WTC11 (cell line): Measurements from ENCODE around the gene KIAA1671. TPM values are rescaled to one million over a fixed set of nuclear protein-coding genes. Genes with fewer than 3 reads are reported as not detected.

Experiments
- ATAC-seq: fragments of 200-7000 bp; cut with Tn5 transposase; 2 replicates; pipeline ENCODE4 v1.10.0; 2021; ENCODE audit warnings: mild to moderate bottlenecking, moderate library complexity
- CTCF ChIA-PET: fragments of 300-600 bp; sonication (Branson Sonifier 250); formaldehyde crosslinking; loops from one replicate; lab custom pipeline; 2021; ENCODE audit warnings: antibody characterized with exemption; lab: Charles Lee
- POLR2A ChIA-PET: fragments of 350-600 bp; sonication (Branson Sonifier 250); formaldehyde crosslinking; loops from one replicate; lab custom pipeline; 2021; ENCODE audit warnings: antibody characterized with exemption; lab: Charles Lee
- DNase-seq: peaks from one replicate; pipeline ENCODE4 v3.0.0; 2021; ENCODE audit warnings: low spot score
- H3K27ac Mint-ChIP-seq: 2 replicates; pipeline ENCODE4 v1.8.0; 2021; ENCODE audit warnings: mixed read lengths
- H3K27me3 Mint-ChIP-seq: 2 replicates; pipeline ENCODE4 v1.8.0; 2021; ENCODE audit warnings: low read depth, mild to moderate bottlenecking, moderate library complexity, mixed read lengths
- H3K36me3 Mint-ChIP-seq: 2 replicates; pipeline ENCODE4 v1.8.0; 2021; ENCODE audit warnings: mixed read lengths
- H3K4me1 Mint-ChIP-seq: 2 replicates; pipeline ENCODE4 v1.8.0; 2022; ENCODE audit warnings: mixed read lengths
- H3K4me3 Mint-ChIP-seq: 2 replicates; pipeline ENCODE4 v1.8.0; 2021; ENCODE audit warnings: mild to moderate bottlenecking, moderate library complexity, mixed read lengths
- H3K9me3 Mint-ChIP-seq: 2 replicates; pipeline ENCODE4 v1.8.0; 2021; ENCODE audit warnings: mixed read lengths
- ATF2 ChIP-seq: sonication (generic); formaldehyde crosslinking; IDR thresholded peaks from 2 replicates; pipeline ENCODE4 v1.8.1; 2022; ENCODE audit warnings: low read depth, missing genetic modification reagents, borderline replicate concordance
- ELF4 ChIP-seq: sonication (generic); formaldehyde crosslinking; IDR thresholded peaks from 2 replicates; pipeline ENCODE4 v1.8.1; 2022; ENCODE audit warnings: low read depth, mild to moderate bottlenecking, moderate library complexity, missing genetic modification reagents
- ESRRA ChIP-seq: sonication (generic); formaldehyde crosslinking; IDR thresholded peaks from 2 replicates; pipeline ENCODE4 v1.8.1; 2022; ENCODE audit warnings: mild to moderate bottlenecking, missing genetic modification reagents, borderline replicate concordance
- FOXP1 ChIP-seq: sonication (generic); formaldehyde crosslinking; IDR thresholded peaks from 2 replicates; pipeline ENCODE4 v1.8.0; 2022; ENCODE audit warnings: missing genetic modification reagents, mild to moderate bottlenecking, moderate library complexity, borderline replicate concordance
- GTF2I ChIP-seq: fragments of 250-450 bp; sonication (Bioruptor Pico); conservative IDR thresholded peaks from 2 replicates; pipeline ENCODE4 v1.4.0; 2021; ENCODE audit warnings: mild to moderate bottlenecking
- HMGA2 ChIP-seq: fragments of 250-450 bp; sonication (Bioruptor Pico); IDR thresholded peaks from 2 replicates; pipeline ENCODE4 v1.4.0; 2021; ENCODE audit warnings: mild to moderate bottlenecking, moderate library complexity
- HMGXB4 ChIP-seq: sonication (generic); formaldehyde crosslinking; IDR thresholded peaks from 2 replicates; pipeline ENCODE4 v1.8.1; 2023; ENCODE audit warnings: mild to moderate bottlenecking, moderate library complexity, missing genetic modification reagents
- JUN ChIP-seq: sonication (generic); formaldehyde crosslinking; IDR thresholded peaks from 2 replicates; pipeline ENCODE4 v1.8.0; 2023; ENCODE audit warnings: mild to moderate bottlenecking, missing genetic modification reagents
- NR1H2 ChIP-seq: sonication (generic); formaldehyde crosslinking; IDR thresholded peaks from 2 replicates; pipeline ENCODE4 v1.9.0; 2021; ENCODE audit warnings: mild to moderate bottlenecking, moderate library complexity, missing genetic modification reagents
- NR3C1 ChIP-seq: sonication (generic); formaldehyde crosslinking; conservative IDR thresholded peaks from 2 replicates; pipeline ENCODE4 v1.8.1; 2023; ENCODE audit warnings: low read depth, mild to moderate bottlenecking, missing genetic modification reagents
- SOX15 ChIP-seq: fragments of 250-450 bp; sonication (Bioruptor Pico); IDR thresholded peaks from 2 replicates; pipeline ENCODE4 v1.9.0; 2021; ENCODE audit warnings: mild to moderate bottlenecking
- ZBTB21 ChIP-seq: sonication (generic); formaldehyde crosslinking; IDR thresholded peaks from 2 replicates; pipeline ENCODE4 v1.8.1; 2023; ENCODE audit warnings: mild to moderate bottlenecking, missing genetic modification reagents, borderline replicate concordance
- ZNF121 ChIP-seq: sonication (generic); formaldehyde crosslinking; IDR thresholded peaks from 2 replicates; pipeline ENCODE4 v1.8.0; 2023; ENCODE audit warnings: missing genetic modification reagents
- ZNF263 ChIP-seq: sonication (generic); formaldehyde crosslinking; IDR thresholded peaks from 2 replicates; pipeline ENCODE4 v1.8.1; 2022; ENCODE audit warnings: low read depth, mild to moderate bottlenecking, moderate library complexity, missing genetic modification reagents
- ZNF423 ChIP-seq: fragments of 250-450 bp; sonication (Bioruptor Pico); IDR thresholded peaks from 2 replicates; pipeline ENCODE4 v2.1.2; 2022; ENCODE audit warnings: mild to moderate bottlenecking, moderate library complexity
- total RNA-seq: library from RNA; stranded (reverse); gene quantifications from 3 replicates; pipeline ENCODE4 v1.2.3, GENCODE V29; 2021
- TF ChIP-seq, protein P1 (sequence below): sonication (generic); formaldehyde crosslinking; IDR thresholded peaks from 2 replicates; pipeline ENCODE4 v1.8.0; 2022; ENCODE audit warnings: mild to moderate bottlenecking, missing genetic modification reagents
- TF ChIP-seq, protein P2 (sequence below): sonication (generic); formaldehyde crosslinking; IDR thresholded peaks from 2 replicates; pipeline ENCODE4 v1.8.0; 2022; ENCODE audit warnings: mild to moderate bottlenecking, missing genetic modification reagents
- TF ChIP-seq, protein P3 (sequence below): fragments of 200-600 bp; IDR thresholded peaks from 2 replicates; pipeline ENCODE4 v1.8.0; 2022; ENCODE audit warnings: antibody characterized with exemption
- TF ChIP-seq, protein P4 (sequence below): sonication (generic); formaldehyde crosslinking; conservative IDR thresholded peaks from 2 replicates; pipeline ENCODE4 v1.8.1; 2022; ENCODE audit warnings: mild to moderate bottlenecking, missing genetic modification reagents

KIAA1671 gene
- total RNA-seq, 1 experiment from 2014 or later = 26.0 TPM

- Mint-ChIP-seq H3K27me3 (no peaks in the 10 kb centered on the region; the same call in 1 of the 2 replicates), H3K9me3 (no peaks in the 10 kb centered on the region)
- POLR2A ChIA-PET = no interaction called here
Measured at GRCh38 chr22:25077056-25077455, 124.5 kb downstream of the KIAA1671 start.

DNA sequence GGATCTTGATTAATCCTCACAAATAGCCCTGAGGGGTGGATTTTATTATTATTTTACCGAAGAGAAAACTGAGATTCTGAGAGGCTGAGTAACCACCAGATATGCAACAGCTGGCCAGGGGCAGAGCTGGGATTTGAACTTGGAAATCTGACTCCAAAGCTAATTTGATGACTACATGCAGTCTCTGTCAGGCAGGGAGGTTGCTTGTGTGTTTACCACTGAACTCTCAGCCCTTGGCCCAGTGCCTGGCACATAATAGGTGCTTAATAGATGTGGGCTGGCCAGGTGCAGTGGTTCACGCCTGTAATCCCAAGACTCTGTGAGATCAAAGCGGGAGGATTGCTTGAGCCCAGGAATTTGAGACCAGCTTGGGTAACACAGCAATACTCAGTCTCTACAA is 125.4 kb downstream of the KIAA1671 start:
- ChIA-PET CTCF (interaction anchor here (1.0 to 2.5 kb wide), 4 partner anchors 9 to 134 kb away, joined by 3 to 6 read pairs (median 3); no protein-coding TSS in a partner anchor), POLR2A (no interaction called here)
- ATAC-seq = no peak
- DNase-seq = no peak
- Mint-ChIP-seq H3K36me3 (no peaks in the 10 kb centered on the region), H3K9me3 (no peaks in the 10 kb centered on the region), H3K4me3 (no peak overlapping the region), H3K4me1 (no peaks in the 10 kb centered on the region), H3K27ac (no peak overlapping the region), H3K27me3 (no peaks in the 10 kb centered on the region; the same call in 1 of the 2 replicates)
- no peak for TF ChIP-seq HMGA2 (CRISPR knock-in tag)
- TF ChIP-seq ESRRA (CRISPR knock-in tag) = no peak
- no peak for TF ChIP-seq ZNF263 (CRISPR knock-in tag)

More at GRCh38 chr22:25077056-25077455, 124.5 kb downstream of the KIAA1671 start:
- no peak for ATAC-seq
- DNase-seq = no peak
- Mint-ChIP-seq H3K4me1 (no peaks in the 10 kb centered on the region), H3K36me3 (no peaks in the 10 kb centered on the region), H3K27ac (no peak overlapping the region), H3K4me3 (no peak overlapping the region)
- no peak for TF ChIP-seq NR1H2 (CRISPR knock-in tag)
- TF ChIP-seq GTF2I (CRISPR knock-in tag) = no peak
- TF ChIP-seq, protein P1, sequence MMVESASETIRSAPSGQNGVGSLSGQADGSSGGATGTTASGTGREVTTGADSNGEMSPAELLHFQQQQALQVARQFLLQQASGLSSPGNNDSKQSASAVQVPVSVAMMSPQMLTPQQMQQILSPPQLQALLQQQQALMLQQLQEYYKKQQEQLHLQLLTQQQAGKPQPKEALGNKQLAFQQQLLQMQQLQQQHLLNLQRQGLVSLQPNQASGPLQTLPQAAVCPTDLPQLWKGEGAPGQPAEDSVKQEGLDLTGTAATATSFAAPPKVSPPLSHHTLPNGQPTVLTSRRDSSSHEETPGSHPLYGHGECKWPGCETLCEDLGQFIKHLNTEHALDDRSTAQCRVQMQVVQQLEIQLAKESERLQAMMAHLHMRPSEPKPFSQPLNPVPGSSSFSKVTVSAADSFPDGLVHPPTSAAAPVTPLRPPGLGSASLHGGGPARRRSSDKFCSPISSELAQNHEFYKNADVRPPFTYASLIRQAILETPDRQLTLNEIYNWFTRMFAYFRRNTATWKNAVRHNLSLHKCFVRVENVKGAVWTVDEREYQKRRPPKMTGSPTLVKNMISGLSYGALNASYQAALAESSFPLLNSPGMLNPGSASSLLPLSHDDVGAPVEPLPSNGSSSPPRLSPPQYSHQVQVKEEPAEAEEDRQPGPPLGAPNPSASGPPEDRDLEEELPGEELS (CRISPR knock-in tag) = no peak
- TF ChIP-seq ZNF121 = no peak
- TF ChIP-seq, protein P2, sequence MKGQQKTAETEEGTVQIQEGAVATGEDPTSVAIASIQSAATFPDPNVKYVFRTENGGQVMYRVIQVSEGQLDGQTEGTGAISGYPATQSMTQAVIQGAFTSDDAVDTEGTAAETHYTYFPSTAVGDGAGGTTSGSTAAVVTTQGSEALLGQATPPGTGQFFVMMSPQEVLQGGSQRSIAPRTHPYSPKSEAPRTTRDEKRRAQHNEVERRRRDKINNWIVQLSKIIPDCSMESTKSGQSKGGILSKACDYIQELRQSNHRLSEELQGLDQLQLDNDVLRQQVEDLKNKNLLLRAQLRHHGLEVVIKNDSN (CRISPR knock-in tag) = no peak
- no peak for TF ChIP-seq ZNF423 (CRISPR knock-in tag)
- no peak for TF ChIP-seq SOX15 (CRISPR knock-in tag)
- TF ChIP-seq ZBTB21 (CRISPR knock-in tag) = no peak
- CTCF ChIA-PET = interaction anchor here (0.9 to 2.5 kb wide), 5 partner anchors 8 to 135 kb away, joined by 3 to 6 read pairs (median 3); no protein-coding TSS in a partner anchor

DNA sequence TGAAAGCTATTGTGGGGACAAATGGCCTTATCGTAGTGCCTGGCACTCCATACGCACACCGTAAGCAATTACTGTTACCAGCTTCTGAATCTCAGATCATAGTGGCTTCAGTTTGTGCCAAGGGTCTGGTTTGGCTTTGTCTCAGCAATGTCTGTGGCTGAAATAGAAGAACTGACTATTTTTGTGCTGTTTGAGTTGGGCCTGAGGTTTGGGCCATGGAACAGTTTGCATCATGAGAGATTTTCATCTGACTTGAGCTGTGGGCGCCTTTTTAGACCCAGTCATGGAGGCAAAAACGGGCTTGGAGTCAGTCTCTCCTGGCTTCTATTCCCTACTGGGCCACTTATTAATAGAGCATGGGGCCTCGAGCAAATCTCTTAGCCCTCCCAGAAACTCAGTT is 126.1 kb downstream of the KIAA1671 start:
- Mint-ChIP-seq H3K36me3 (no peaks in the 10 kb centered on the region), H3K9me3 (no peaks in the 10 kb centered on the region)

More for the DNA sequence above, 126.1 kb downstream of the KIAA1671 start:
- Mint-ChIP-seq H3K27me3 (no peaks in the 10 kb centered on the region; the same call in 1 of the 2 replicates), H3K4me1 (no peaks in the 10 kb centered on the region), H3K4me3 (no peak overlapping the region), H3K27ac (no peak overlapping the region)
- TF ChIP-seq NR3C1 (CRISPR knock-in tag) (no peak), JUN (no peak), ELF4 (CRISPR knock-in tag) (no peak), HMGXB4 (CRISPR knock-in tag) (no peak), ATF2 (CRISPR knock-in tag) (no peak), SOX15 (CRISPR knock-in tag) (no peak), FOXP1 (CRISPR knock-in tag) (no peak)
- TF ChIP-seq, protein P3, sequence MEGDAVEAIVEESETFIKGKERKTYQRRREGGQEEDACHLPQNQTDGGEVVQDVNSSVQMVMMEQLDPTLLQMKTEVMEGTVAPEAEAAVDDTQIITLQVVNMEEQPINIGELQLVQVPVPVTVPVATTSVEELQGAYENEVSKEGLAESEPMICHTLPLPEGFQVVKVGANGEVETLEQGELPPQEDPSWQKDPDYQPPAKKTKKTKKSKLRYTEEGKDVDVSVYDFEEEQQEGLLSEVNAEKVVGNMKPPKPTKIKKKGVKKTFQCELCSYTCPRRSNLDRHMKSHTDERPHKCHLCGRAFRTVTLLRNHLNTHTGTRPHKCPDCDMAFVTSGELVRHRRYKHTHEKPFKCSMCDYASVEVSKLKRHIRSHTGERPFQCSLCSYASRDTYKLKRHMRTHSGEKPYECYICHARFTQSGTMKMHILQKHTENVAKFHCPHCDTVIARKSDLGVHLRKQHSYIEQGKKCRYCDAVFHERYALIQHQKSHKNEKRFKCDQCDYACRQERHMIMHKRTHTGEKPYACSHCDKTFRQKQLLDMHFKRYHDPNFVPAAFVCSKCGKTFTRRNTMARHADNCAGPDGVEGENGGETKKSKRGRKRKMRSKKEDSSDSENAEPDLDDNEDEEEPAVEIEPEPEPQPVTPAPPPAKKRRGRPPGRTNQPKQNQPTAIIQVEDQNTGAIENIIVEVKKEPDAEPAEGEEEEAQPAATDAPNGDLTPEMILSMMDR = no peak
- TF ChIP-seq, protein P4, sequence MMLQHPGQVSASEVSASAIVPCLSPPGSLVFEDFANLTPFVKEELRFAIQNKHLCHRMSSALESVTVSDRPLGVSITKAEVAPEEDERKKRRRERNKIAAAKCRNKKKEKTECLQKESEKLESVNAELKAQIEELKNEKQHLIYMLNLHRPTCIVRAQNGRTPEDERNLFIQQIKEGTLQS (CRISPR knock-in tag) = no peak
- DNase-seq (no peak), ATAC-seq (no peak)
- POLR2A ChIA-PET = no interaction called here
- CTCF ChIA-PET = interaction anchor here (1.5 to 2.5 kb wide), 2 partner anchors 28 to 33 kb away, joined by 3 to 6 read pairs; no protein-coding TSS in a partner anchor
